Activated CD4-positive, alpha-beta memory T cell treated with anti-CD3 and anti-CD28 coated beads for 36 hours (primary cell): Measurements from ENCODE around the gene ANKHD1. TPM values are rescaled to one million over a fixed set of nuclear protein-coding genes. Genes with fewer than 3 reads are reported as not detected.
A peak's percentile ranks its signal among the peaks of the same experiment; 100 is the strongest.
"Not testable (repeated sequence)": the region's sequence is repeated elsewhere in the genome, so short reads cannot be mapped to it uniquely, and the experiment has no call there.

ENCODE experiments used
- CTCF ChIA-PET: fragments of 350-600 bp; sonication (Branson Sonifier 250); formaldehyde crosslinking; loops from one replicate; lab custom pipeline; 2021; ENCODE audit warnings: antibody characterized with exemption, inconsistent platforms; lab: Charles Lee
- POLR2A ChIA-PET: fragments of 350-600 bp; sonication (Branson Sonifier 250); formaldehyde crosslinking; loops from one replicate; lab custom pipeline; 2021; ENCODE audit warnings: antibody characterized with exemption; lab: Charles Lee
- DNase-seq: peaks from one replicate; pipeline ENCODE4 v3.0.0-alpha.2; 2020
- H3K27ac Mint-ChIP-seq: one replicate; pipeline ENCODE4 v1.8.0; 2021; ENCODE audit warnings: mixed read lengths
- H3K27me3 Mint-ChIP-seq: one replicate; pipeline ENCODE4 v1.8.0; 2021; ENCODE audit warnings: mixed read lengths
- H3K36me3 Mint-ChIP-seq: one replicate; pipeline ENCODE4 v1.8.0; 2021; ENCODE audit warnings: mixed read lengths
- H3K4me1 Mint-ChIP-seq: one replicate; pipeline ENCODE4 v1.8.0; 2021; ENCODE audit warnings: low read depth, mixed read lengths
- H3K4me3 Mint-ChIP-seq: one replicate; pipeline ENCODE4 v1.8.0; 2021; ENCODE audit warnings: mild to moderate bottlenecking, mixed read lengths
- H3K9me3 Mint-ChIP-seq: one replicate; pipeline ENCODE4 v1.8.0; 2021; ENCODE audit warnings: mixed read lengths
- intact Hi-C: fragments of 100-400 bp; cut with micrococcal nuclease; formaldehyde crosslinking; loops from one replicate; pipeline ENCODE4 v1.15.1; 2023
- total RNA-seq, 2 experiments: library from RNA; stranded (reverse); gene quantifications; one replicate each; pipeline ENCODE4 v1.2.3, GENCODE V29; 2021

ANKHD1 gene
- total RNA-seq, 2 experiments from 2014 or later: 102 to 105 TPM

DNA sequence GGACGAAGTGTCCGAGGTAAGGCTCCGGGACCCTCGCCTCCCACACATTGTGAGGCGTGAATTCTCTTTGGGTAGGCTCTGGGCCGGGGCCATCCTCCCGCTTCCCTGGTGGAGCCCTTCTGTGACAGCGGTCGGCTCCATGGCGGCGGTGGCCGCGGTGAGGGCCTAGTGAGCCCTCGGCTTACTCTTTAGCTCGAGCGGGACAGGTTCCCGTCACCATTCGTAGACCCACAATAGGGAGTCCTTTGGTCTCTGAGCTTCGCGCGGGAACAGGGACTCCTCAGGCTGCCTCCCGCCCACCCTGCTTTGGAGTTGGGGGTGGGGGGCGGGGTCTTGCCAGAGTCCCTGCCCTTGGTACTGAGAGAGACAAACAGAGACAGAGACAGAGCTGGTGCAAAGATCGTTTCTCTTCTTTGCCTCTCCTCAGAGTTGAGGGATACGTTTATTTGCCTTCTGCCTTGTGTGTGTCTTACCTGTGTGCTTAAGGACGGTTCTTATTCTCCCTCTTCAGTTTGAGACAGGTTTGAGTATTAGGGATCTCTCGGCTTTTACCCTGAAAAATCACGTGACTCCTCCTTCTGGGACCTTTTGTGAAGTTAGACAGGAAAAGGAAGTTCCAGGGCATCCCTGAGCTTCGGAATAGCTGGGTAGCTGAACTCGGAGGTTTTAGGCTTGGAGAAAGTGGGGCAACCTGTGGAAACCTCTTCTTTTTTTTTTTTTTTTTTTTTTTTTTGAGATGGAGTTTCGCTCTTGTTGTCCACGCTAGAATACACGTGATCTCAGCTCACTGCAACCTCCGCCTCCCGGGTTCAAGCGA lies 833 bp downstream of the ANKHD1 start:
- no peak overlapping the region for H3K27ac Mint-ChIP-seq
- CTCF ChIA-PET: interaction anchor here (0.8 to 2.8 kb wide), 5 partner anchors 56 to 309 kb away, joined by 3 to 12 read pairs (median 4); partner anchors contain the start of genes EIF4EBP3, HARS1, HARS2 and HBEGF
- peak; percentile 68 for DNase-seq
- H3K4me3 Mint-ChIP-seq: no peak overlapping the region
- peaks cover 33% of the 10 kb centered on the region for H3K4me1 Mint-ChIP-seq
- peaks cover 15% of the 10 kb centered on the region for H3K36me3 Mint-ChIP-seq
- H3K27me3 Mint-ChIP-seq: no peaks in the 10 kb centered on the region
- POLR2A ChIA-PET: interaction anchor here (0.6 to 2.6 kb wide), 8 partner anchors 18 to 918 kb away, joined by 3 to 15 read pairs (median 4); partner anchors contain the start of genes APBB3, EIF4EBP3, IK and NDUFA2
- no peaks in the 10 kb centered on the region for H3K9me3 Mint-ChIP-seq
- intact Hi-C loops: no loop called here

DNA sequence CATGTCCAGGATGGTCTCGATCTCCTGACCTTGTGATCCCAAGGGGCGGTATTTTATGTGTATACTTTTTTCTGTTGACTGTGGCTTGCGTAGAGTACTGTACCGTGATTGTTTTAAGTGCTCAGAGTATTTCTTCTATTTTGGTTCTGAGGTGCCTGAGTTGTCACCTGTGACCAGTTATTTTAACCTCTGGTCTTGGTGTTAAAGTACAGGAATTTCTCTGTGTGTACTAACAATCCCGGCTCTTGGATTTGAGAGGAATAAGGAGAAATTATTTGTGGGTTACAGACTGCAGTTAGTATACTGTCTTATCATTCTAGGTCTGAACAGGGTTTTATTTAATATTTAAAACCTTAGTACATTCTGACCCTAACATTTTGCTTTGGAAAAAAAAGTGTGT lies 2.0 kb downstream of the ANKHD1 start:
- POLR2A ChIA-PET: interaction anchor here (0.6 to 2.4 kb wide), 4 partner anchors 26 to 315 kb away, joined by 3 to 8 read pairs (median 6); no protein-coding TSS in a partner anchor
- Mint-ChIP-seq H3K4me3 (no peak overlapping the region), H3K9me3 (no peaks in the 10 kb centered on the region), H3K36me3 (peaks cover 15% of the 10 kb centered on the region), H3K27me3 (no peaks in the 10 kb centered on the region), H3K4me1 (peaks cover 38% of the 10 kb centered on the region), H3K27ac (peak overlapping the region; percentile 47)
- DNase-seq: no peak
- intact Hi-C loops: no loop called here
- CTCF ChIA-PET: interaction anchor here (0.9 kb wide), 1 partner anchor 22 kb away, joined by 3 read pairs; no protein-coding TSS in a partner anchor

DNA sequence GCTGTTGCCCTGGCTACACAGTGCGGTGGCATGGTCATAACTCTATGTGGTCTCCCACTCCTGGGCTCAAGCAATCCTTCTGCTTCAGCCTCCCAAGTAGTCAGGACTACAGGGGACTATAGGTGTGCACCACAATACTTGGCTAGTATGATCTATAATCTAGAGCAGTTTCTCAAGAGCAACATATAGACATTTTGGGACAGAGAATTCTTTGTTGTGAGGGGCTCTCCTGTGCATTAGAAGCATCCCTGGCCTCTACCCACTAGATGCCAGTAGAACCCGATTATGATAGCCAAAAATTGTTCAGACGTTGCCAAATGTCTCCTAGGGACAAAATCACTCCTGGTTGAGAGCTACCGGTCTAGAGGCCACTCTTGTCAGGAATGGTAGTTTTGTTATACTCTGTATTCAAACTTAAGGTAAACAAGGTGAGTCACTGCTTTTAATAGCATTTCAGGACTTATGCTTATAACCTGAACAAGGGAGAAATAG lies 7.2 kb downstream of the ANKHD1 start:
- no peaks in the 10 kb centered on the region for H3K27me3 Mint-ChIP-seq
- DNase-seq: no peak
- H3K9me3 Mint-ChIP-seq: no peaks in the 10 kb centered on the region
- CTCF ChIA-PET: no interaction called here
- H3K27ac Mint-ChIP-seq: no peak overlapping the region
- H3K36me3 Mint-ChIP-seq: peaks cover 8% of the 10 kb centered on the region
- POLR2A ChIA-PET: interaction anchor here (1.3 kb wide), 1 partner anchor 8 kb away, joined by 3 read pairs; no protein-coding TSS in a partner anchor
- peaks cover 44% of the 10 kb centered on the region for H3K4me1 Mint-ChIP-seq
- intact Hi-C loops: no loop called here
- no peak overlapping the region for H3K4me3 Mint-ChIP-seq

GRCh38 chr5:140413230-140413629 lies 11.6 kb downstream of the ANKHD1 start:
- Mint-ChIP-seq H3K27ac (no peak overlapping the region), H3K27me3 (no peaks in the 10 kb centered on the region), H3K36me3 (peaks cover 8% of the 10 kb centered on the region), H3K9me3 (no peaks in the 10 kb centered on the region), H3K4me3 (no peak overlapping the region), H3K4me1 (peaks cover 33% of the 10 kb centered on the region)
- no peak for DNase-seq
- ChIA-PET CTCF (no interaction called here), POLR2A (no interaction called here)
- intact Hi-C loops: no loop called here

DNA sequence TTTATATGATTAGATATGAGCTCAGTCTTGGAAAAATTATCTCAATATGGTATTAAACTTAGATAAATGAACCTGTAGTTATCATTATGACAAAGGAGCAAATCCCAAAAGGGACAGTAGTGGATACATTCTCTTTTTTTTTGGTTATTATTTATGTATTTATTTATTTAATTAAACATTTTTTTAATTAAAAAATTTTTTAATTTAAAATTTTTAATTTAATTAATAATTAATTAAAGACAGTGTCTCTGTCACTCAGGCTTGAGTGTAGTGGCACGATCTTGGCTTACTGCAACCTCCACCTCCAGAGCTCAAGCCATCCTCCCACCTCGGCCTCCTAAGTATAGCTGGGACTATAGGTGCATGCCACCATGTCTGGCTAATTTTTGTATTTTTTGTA lies 15.6 kb downstream of the ANKHD1 start:
- H3K4me3 Mint-ChIP-seq: no peak overlapping the region
- POLR2A ChIA-PET: no interaction called here
- peaks cover 6% of the 10 kb centered on the region for H3K36me3 Mint-ChIP-seq
- no peak overlapping the region for H3K27ac Mint-ChIP-seq
- no peaks in the 10 kb centered on the region for H3K27me3 Mint-ChIP-seq
- no peaks in the 10 kb centered on the region for H3K9me3 Mint-ChIP-seq
- H3K4me1 Mint-ChIP-seq: peaks cover 53% of the 10 kb centered on the region
- intact Hi-C loops: no loop called here
- no peak for DNase-seq
- CTCF ChIA-PET: interaction anchor here (0.6 to 0.7 kb wide), 2 partner anchors 22 to 347 kb away, joined by 3 to 4 read pairs; no protein-coding TSS in a partner anchor

DNA sequence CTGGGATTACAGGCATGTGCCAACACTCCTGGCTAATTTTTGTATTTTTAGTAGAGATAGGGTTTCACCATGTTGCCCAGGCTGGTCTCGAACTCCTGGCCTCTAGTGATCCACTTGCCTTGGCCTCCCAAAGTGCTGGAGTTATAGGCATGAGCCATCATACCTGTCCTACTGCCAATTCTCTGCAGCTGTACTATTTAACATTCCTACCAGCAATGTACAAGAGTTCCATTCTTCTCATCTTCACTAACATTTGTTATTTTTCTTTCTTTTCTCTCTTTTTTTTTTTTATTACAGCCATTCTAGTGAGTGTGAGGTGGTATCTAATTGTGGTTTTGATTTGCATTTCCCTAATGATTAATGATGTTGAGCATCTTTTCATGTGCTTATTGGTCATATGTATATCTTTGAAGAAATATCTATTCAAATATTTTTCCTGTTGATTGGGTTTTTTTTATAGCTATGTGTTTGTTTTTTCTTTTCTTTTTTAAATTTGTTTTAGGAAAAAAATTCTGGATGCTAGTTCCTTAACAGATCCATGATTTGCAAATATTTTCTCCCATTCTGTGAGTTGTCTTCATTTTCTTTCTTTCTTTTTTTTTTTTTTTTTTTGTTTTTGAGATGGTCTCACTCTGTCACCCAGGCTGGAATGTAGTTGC lies 17.4 kb downstream of the ANKHD1 start:
- no peak overlapping the region for H3K4me3 Mint-ChIP-seq
- peaks cover 6% of the 10 kb centered on the region for H3K36me3 Mint-ChIP-seq
- ChIA-PET POLR2A (no interaction called here), CTCF (interaction anchor here (0.6 to 1.2 kb wide), 2 partner anchors 45 to 215 kb away, joined by 3 to 4 read pairs; no protein-coding TSS in a partner anchor)
- H3K27ac Mint-ChIP-seq: no peak overlapping the region
- no peak for DNase-seq
- intact Hi-C loops: no loop called here
- H3K27me3 Mint-ChIP-seq: no peaks in the 10 kb centered on the region
- H3K4me1 Mint-ChIP-seq: peaks cover 50% of the 10 kb centered on the region
- H3K9me3 Mint-ChIP-seq: no peaks in the 10 kb centered on the region

DNA sequence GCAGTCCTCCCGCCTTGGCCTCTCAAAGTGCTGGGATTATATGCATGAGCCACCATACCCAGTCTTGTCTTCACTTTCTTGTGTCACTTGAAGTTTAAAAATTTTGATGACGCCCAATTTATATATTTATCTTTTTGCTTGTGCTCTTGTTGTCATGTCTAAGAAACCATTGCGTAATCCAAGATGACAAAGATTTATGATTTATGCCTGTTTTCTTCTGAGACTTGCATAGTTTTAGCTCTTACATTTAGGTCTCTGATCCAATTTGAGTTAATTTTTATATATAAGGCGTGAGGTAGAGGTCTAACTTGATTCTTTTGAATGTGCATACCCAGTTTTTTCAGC lies 18.6 kb downstream of the ANKHD1 start:
- no peaks in the 10 kb centered on the region for H3K9me3 Mint-ChIP-seq
- no peaks in the 10 kb centered on the region for H3K27me3 Mint-ChIP-seq
- intact Hi-C loops: loop anchor here (2.0 kb wide), 1 partner anchor 19 kb away; the partner anchor contains the start of gene ANKHD1
- H3K4me3 Mint-ChIP-seq: no peak overlapping the region
- H3K4me1 Mint-ChIP-seq: peaks cover 55% of the 10 kb centered on the region
- CTCF ChIA-PET: no interaction called here
- H3K36me3 Mint-ChIP-seq: peaks cover 4% of the 10 kb centered on the region
- no peak for DNase-seq
- POLR2A ChIA-PET: interaction anchor here (0.8 kb wide), 1 partner anchor 18 kb away, joined by 4 read pairs; the partner anchor contains the start of gene ANKHD1
- no peak overlapping the region for H3K27ac Mint-ChIP-seq

- intact Hi-C loops: loop anchor here (2.0 kb wide), 1 partner anchor 20 kb away; the partner anchor contains the start of gene ANKHD1
- H3K27me3 Mint-ChIP-seq: no peaks in the 10 kb centered on the region
- DNase-seq: no peak
- CTCF ChIA-PET: no interaction called here
- POLR2A ChIA-PET: interaction anchor here (0.8 kb wide), 1 partner anchor 19 kb away, joined by 4 read pairs; the partner anchor contains the start of gene ANKHD1
- peak overlapping the region; percentile 7 for H3K27ac Mint-ChIP-seq
- H3K9me3 Mint-ChIP-seq: no peaks in the 10 kb centered on the region
- no peak overlapping the region for H3K4me3 Mint-ChIP-seq
- H3K36me3 Mint-ChIP-seq: peaks cover 3% of the 10 kb centered on the region
- peaks cover 53% of the 10 kb centered on the region for H3K4me1 Mint-ChIP-seq
Measured at GRCh38 chr5:140420665-140421361, 19.2 kb downstream of the ANKHD1 start.

DNA sequence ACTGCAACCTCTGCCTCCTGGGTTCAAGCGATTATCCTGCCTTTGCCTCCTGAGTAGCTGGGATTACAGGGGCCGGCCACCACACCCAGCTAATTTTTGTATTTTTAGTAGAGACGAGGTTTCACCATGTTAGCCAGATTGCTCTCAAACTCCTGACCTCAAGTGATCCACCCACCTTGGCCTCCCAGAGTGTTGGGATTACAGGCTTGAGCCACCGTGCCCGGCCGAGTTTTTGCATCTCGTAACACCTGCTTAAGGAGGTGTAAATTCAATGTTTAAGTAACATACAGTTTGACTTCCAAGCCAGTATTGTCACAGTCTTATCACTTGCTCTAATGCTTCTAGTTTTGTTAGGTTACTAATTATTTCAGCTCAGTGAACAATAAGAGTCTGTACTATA lies 19.7 kb downstream of the ANKHD1 start:
- H3K27me3 Mint-ChIP-seq, CTCF ChIA-PET, POLR2A ChIA-PET, H3K36me3 Mint-ChIP-seq, H3K27ac Mint-ChIP-seq, DNase-seq, H3K4me3 Mint-ChIP-seq, H3K9me3 Mint-ChIP-seq: not testable (repeated sequence)
- intact Hi-C loops: loop anchor here (2.0 kb wide), 1 partner anchor 21 kb away; the partner anchor contains the start of gene ANKHD1
- H3K4me1 Mint-ChIP-seq: peaks cover 49% of the 10 kb centered on the region

- intact Hi-C loops: no loop called here
- Mint-ChIP-seq H3K4me3 (no peak overlapping the region), H3K36me3 (peaks cover 6% of the 10 kb centered on the region), H3K9me3 (no peaks in the 10 kb centered on the region), H3K27ac (no peak overlapping the region), H3K27me3 (no peaks in the 10 kb centered on the region), H3K4me1 (peaks cover 47% of the 10 kb centered on the region)
- CTCF ChIA-PET: interaction anchor here (1.6 to 2.9 kb wide), 2 partner anchors 51 to 180 kb away, joined by 4 to 11 read pairs; no protein-coding TSS in a partner anchor
- DNase-seq: no peak
- POLR2A ChIA-PET: no interaction called here
Measured at GRCh38 chr5:140423609-140424008, 22.0 kb downstream of the ANKHD1 start.

GRCh38 chr5:140424135-140424534 lies 22.5 kb downstream of the ANKHD1 start:
- no peak for DNase-seq
- ChIA-PET POLR2A (no interaction called here), CTCF (interaction anchor here (1.6 to 2.9 kb wide), 2 partner anchors 51 to 180 kb away, joined by 4 to 11 read pairs; no protein-coding TSS in a partner anchor)
- Mint-ChIP-seq H3K27me3 (no peaks in the 10 kb centered on the region), H3K27ac (no peak overlapping the region), H3K4me3 (no peak overlapping the region), H3K9me3 (no peaks in the 10 kb centered on the region), H3K4me1 (peaks cover 44% of the 10 kb centered on the region), H3K36me3 (peaks cover 6% of the 10 kb centered on the region)
- intact Hi-C loops: no loop called here
